ENCODE data around the gene ATXN1. TPM values are rescaled to one million over a fixed set of nuclear protein-coding genes. Genes with fewer than 3 reads are reported as not detected.

ATXN1 gene
- total RNA-seq, 2 donors from 2014 or later: 121 to 135 TPM

DNA sequence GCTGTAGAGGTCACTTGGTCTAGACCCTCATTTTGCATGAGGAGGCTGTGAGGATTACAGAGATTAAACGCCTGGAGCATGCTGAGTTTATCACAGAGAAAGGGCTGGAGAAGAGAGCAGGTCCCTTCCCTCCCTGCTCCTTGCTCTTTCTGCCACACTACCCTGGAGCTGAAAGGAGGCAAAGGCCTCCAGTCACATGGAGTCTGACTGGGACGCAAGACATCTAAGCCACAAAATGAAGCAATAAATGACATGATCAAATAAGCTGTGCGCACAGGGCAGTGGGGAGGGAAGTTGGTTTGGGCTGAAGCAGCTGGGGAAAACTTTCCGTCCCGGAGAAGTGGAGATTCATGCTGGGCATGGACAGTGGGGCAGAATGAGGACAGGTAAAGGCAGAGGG lies 33.3 kb downstream of the ATXN1 start:
- Mint-ChIP-seq H3K36me3 (ENCODE audit: low read depth) (no peaks in the 10 kb centered on the region), H3K27ac (no peak overlapping the region), H3K4me3 (no peak overlapping the region), H3K4me1 (peaks cover 33% of the 10 kb centered on the region), H3K27me3 (no peaks in the 10 kb centered on the region)
- no peaks in the 10 kb centered on the region for H3K9me3 ChIP-seq (ENCODE audit: control insufficient read depth, low read length, poor library complexity, severe bottlenecking)
- DNase-seq (no peak), ATAC-seq (no peak)

DNA sequence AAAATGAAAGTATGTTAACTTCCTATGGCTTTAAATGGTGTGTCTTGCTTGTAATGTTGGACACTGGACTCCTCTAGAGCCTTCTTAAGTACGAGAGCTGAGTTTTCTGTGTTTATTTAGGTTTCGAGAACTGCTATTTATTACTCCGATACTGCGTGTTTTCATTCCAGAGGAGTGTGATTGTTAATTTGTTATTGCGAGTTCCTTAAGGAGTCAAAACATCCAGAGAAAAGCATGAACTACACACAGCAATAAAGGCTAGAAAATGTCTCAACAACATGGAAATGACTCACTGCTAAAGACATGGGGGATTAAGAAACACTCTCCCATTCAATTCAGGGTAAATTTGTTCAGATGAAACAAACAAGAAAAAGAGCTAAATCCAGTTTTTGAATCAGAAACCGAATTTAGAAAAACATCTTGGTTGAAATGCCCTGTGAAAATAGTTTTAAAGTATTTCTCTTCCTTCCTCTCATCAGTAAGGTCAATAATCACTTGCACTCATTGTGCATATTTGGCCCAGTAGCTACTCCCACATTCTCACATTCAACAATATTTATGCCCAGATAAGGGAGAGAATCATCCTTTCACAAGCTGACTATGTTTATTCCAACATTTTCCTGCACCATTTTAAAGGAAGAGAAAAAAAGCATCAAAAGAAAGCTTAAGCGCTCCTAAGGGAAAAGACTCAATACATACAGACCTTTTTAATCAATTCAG lies 36.0 kb downstream of the ATXN1 start:
- H3K9me3 ChIP-seq (ENCODE audit: control insufficient read depth, low read length, poor library complexity, severe bottlenecking): no peaks in the 10 kb centered on the region
- DNase-seq: no peak
- Mint-ChIP-seq H3K27me3 (no peaks in the 10 kb centered on the region), H3K4me1 (peaks cover 20% of the 10 kb centered on the region), H3K27ac (no peak overlapping the region), H3K4me3 (no peak overlapping the region), H3K36me3 (ENCODE audit: low read depth) (no peaks in the 10 kb centered on the region)
- ATAC-seq: no peak

GRCh38 chr6:16723826-16724225 lies 37.4 kb downstream of the ATXN1 start:
- peaks cover 27% of the 10 kb centered on the region for H3K4me1 Mint-ChIP-seq
- peak overlapping the region; percentile 72 for H3K27ac Mint-ChIP-seq
- ATAC-seq (peak; percentile 74), DNase-seq (no peak)
- H3K36me3 Mint-ChIP-seq (ENCODE audit: low read depth): peaks cover 2% of the 10 kb centered on the region
- H3K27me3 Mint-ChIP-seq: no peaks in the 10 kb centered on the region
- H3K9me3 ChIP-seq (ENCODE audit: control insufficient read depth, low read length, poor library complexity, severe bottlenecking): no peaks in the 10 kb centered on the region
- H3K4me3 Mint-ChIP-seq: no peak overlapping the region

- Mint-ChIP-seq H3K36me3 (ENCODE audit: low read depth) (peaks cover 2% of the 10 kb centered on the region), H3K27me3 (no peaks in the 10 kb centered on the region), H3K4me3 (no peak overlapping the region), H3K27ac (no peak overlapping the region), H3K4me1 (peaks cover 28% of the 10 kb centered on the region)
- no peak for ATAC-seq
- no peaks in the 10 kb centered on the region for H3K9me3 ChIP-seq (ENCODE audit: control insufficient read depth, low read length, poor library complexity, severe bottlenecking)
- DNase-seq: no peak
Measured at GRCh38 chr6:16723402-16723801, 37.9 kb downstream of the ATXN1 start.

- Mint-ChIP-seq H3K27me3 (no peaks in the 10 kb centered on the region), H3K27ac (no peak overlapping the region), H3K36me3 (ENCODE audit: low read depth) (peaks cover 2% of the 10 kb centered on the region), H3K4me3 (no peak overlapping the region), H3K4me1 (peaks cover 31% of the 10 kb centered on the region)
- DNase-seq: no peak
- no peaks in the 10 kb centered on the region for H3K9me3 ChIP-seq (ENCODE audit: control insufficient read depth, low read length, poor library complexity, severe bottlenecking)
- ATAC-seq: no peak
Measured at GRCh38 chr6:16722630-16723029, 38.6 kb downstream of the ATXN1 start.

GRCh38 chr6:16721977-16722376 lies 39.3 kb downstream of the ATXN1 start:
- peaks cover 34% of the 10 kb centered on the region for H3K4me1 Mint-ChIP-seq
- H3K27ac Mint-ChIP-seq: no peak overlapping the region

DNA sequence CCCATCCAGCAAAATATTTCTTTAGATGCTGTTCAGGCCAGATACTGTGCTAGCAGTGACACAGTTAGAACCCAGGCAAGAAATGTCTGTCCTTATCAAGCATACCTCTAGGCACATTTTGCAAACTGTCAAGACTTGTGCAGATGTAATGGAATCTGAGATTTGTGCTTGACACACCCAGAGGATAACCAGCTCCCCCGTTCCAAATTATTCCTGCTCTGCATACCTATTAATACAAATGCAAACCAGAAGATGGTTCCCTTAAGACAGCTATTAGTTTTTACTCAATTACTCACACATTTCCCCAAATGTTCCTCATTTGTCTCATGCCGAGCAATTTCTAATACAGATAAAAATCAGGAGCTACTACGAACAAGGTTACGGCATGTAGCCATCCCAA lies 40.4 kb downstream of the ATXN1 start:
- H3K27ac Mint-ChIP-seq: no peak overlapping the region
- H3K4me1 Mint-ChIP-seq: peaks cover 34% of the 10 kb centered on the region
- H3K36me3 Mint-ChIP-seq (ENCODE audit: low read depth): peaks cover 2% of the 10 kb centered on the region
- ATAC-seq: no peak
- no peaks in the 10 kb centered on the region for H3K9me3 ChIP-seq (ENCODE audit: control insufficient read depth, low read length, poor library complexity, severe bottlenecking)
- H3K27me3 Mint-ChIP-seq: no peaks in the 10 kb centered on the region
- no peak for DNase-seq
- H3K4me3 Mint-ChIP-seq: no peak overlapping the region

More at GRCh38 chr6:16721977-16722376, 39.3 kb downstream of the ATXN1 start:
- Mint-ChIP-seq H3K27me3 (no peaks in the 10 kb centered on the region), H3K36me3 (ENCODE audit: low read depth) (peaks cover 2% of the 10 kb centered on the region), H3K4me3 (no peak overlapping the region)
- ATAC-seq (no peak), DNase-seq (no peak)
- no peaks in the 10 kb centered on the region for H3K9me3 ChIP-seq (ENCODE audit: control insufficient read depth, low read length, poor library complexity, severe bottlenecking)

- ATAC-seq (no peak), DNase-seq (no peak)
- H3K4me1 Mint-ChIP-seq: peaks cover 33% of the 10 kb centered on the region
- H3K4me3 Mint-ChIP-seq: no peak overlapping the region
- peaks cover 2% of the 10 kb centered on the region for H3K36me3 Mint-ChIP-seq (ENCODE audit: low read depth)
- no peaks in the 10 kb centered on the region for H3K9me3 ChIP-seq (ENCODE audit: control insufficient read depth, low read length, poor library complexity, severe bottlenecking)
- H3K27me3 Mint-ChIP-seq: no peaks in the 10 kb centered on the region
- H3K27ac Mint-ChIP-seq: peak overlapping the region; percentile 44
Measured at GRCh38 chr6:16719488-16719887, 41.8 kb downstream of the ATXN1 start.

DNA sequence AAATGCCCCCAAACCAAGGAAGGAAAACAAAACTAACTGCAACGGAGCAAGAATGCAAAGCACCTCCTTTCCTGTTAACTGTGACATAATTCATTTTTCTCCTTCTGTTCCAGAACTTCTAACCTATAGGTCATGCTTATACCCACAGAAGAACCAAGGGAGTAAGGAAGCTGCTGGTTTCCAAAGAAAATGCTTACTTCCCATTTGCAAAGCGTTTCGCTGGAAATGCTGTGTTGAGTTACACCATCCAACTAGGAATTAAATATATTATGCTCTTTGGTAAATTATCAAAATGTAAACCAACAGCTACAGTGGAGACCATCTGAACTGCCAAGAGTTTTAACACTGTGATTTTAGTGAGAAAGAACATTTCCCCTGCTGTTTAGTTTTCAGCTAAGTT lies 42.9 kb downstream of the ATXN1 start:
- Mint-ChIP-seq H3K27ac (peak overlapping the region; percentile 44), H3K27me3 (no peaks in the 10 kb centered on the region), H3K4me1 (peaks cover 30% of the 10 kb centered on the region), H3K36me3 (ENCODE audit: low read depth) (peaks cover 2% of the 10 kb centered on the region), H3K4me3 (no peak overlapping the region)
- ATAC-seq (no peak), DNase-seq (no peak)
- no peaks in the 10 kb centered on the region for H3K9me3 ChIP-seq (ENCODE audit: control insufficient read depth, low read length, poor library complexity, severe bottlenecking)

- H3K27me3 Mint-ChIP-seq: no peaks in the 10 kb centered on the region
Measured at GRCh38 chr6:16717275-16717942, 43.9 kb downstream of the ATXN1 start.

GRCh38 chr6:16716321-16716858 lies 44.9 kb downstream of the ATXN1 start:
- Mint-ChIP-seq H3K27ac (no peak overlapping the region), H3K4me3 (no peak overlapping the region), H3K36me3 (ENCODE audit: low read depth) (peaks cover 2% of the 10 kb centered on the region), H3K27me3 (no peaks in the 10 kb centered on the region), H3K4me1 (peaks cover 46% of the 10 kb centered on the region)
- no peak for ATAC-seq
- no peak for DNase-seq
- no peaks in the 10 kb centered on the region for H3K9me3 ChIP-seq (ENCODE audit: control insufficient read depth, low read length, poor library complexity, severe bottlenecking)

More at GRCh38 chr6:16717275-16717942, 43.9 kb downstream of the ATXN1 start:
- no peak overlapping the region for H3K4me3 Mint-ChIP-seq
- peaks cover 40% of the 10 kb centered on the region for H3K4me1 Mint-ChIP-seq
- H3K27ac Mint-ChIP-seq: no peak overlapping the region
- no peak for ATAC-seq
- no peak for DNase-seq
- H3K9me3 ChIP-seq (ENCODE audit: control insufficient read depth, low read length, poor library complexity, severe bottlenecking): no peaks in the 10 kb centered on the region
- peaks cover 2% of the 10 kb centered on the region for H3K36me3 Mint-ChIP-seq (ENCODE audit: low read depth)

GRCh38 chr6:16713597-16713996 lies 47.7 kb downstream of the ATXN1 start:
- Mint-ChIP-seq H3K27me3 (no peaks in the 10 kb centered on the region), H3K4me3 (peak overlapping the region; percentile 84), H3K4me1 (peaks cover 38% of the 10 kb centered on the region), H3K36me3 (ENCODE audit: low read depth) (no peaks in the 10 kb centered on the region), H3K27ac (peak overlapping the region; percentile 97)
- no peak for ATAC-seq
- DNase-seq: no peak
- no peaks in the 10 kb centered on the region for H3K9me3 ChIP-seq (ENCODE audit: control insufficient read depth, low read length, poor library complexity, severe bottlenecking)

DNA sequence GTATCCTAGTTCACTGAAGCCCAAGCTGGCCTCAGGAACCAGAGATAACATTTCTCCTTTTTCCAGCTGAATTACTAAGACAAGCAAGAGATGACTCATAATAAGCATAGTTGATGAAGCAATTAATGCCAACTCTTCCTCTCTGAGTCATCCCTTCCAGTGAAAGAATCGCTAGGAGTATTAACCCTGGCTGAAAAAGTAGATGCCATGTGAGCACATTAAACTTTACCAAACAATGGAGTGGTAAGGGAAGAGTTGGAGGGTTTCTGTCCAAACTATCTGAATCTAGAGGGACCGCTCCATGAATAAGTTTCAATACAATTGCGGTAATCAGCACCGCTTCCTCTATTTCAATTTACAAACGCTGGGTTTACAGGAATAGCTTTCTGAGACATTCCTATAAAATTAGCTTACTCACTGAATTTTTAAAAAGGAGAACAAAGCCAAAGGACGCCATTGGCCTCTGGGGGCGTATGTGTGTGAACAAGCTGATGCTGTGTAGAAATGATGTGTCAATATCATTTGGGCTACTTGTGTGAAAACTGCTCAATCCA lies 48.3 kb downstream of the ATXN1 start:
- ATAC-seq: peak; percentile 35
- H3K36me3 Mint-ChIP-seq (ENCODE audit: low read depth): no peaks in the 10 kb centered on the region
- peaks cover 36% of the 10 kb centered on the region for H3K4me1 Mint-ChIP-seq
- H3K27ac Mint-ChIP-seq: peak overlapping the region; percentile 97
- H3K27me3 Mint-ChIP-seq: no peaks in the 10 kb centered on the region
- peak overlapping the region; percentile 84 for H3K4me3 Mint-ChIP-seq
- no peak for DNase-seq
- no peaks in the 10 kb centered on the region for H3K9me3 ChIP-seq (ENCODE audit: control insufficient read depth, low read length, poor library complexity, severe bottlenecking)
